Hematopoietic multipotent progenitor cell (in vitro differentiated cells): ENCODE data around the gene LRRC18. TPM values are rescaled to one million over a fixed set of nuclear protein-coding genes. Genes with fewer than 3 reads are reported as not detected.

Source experiments
- DNase-seq, 3 donors: peaks; one replicate each; pipeline ENCODE4 v3.0.0-alpha.2; 2011 to 2015; ENCODE audit warnings: low read depth in 2 of 3, low spot score in 2 of 3
- total RNA-seq: library from RNA; depleted of rRNA; stranded (reverse); fragments of >200 nt; gene quantifications from one replicate; pipeline ENCODE4 v1.2.3, GENCODE V29; 2012

LRRC18 gene
- total RNA-seq: not detected

DNA sequence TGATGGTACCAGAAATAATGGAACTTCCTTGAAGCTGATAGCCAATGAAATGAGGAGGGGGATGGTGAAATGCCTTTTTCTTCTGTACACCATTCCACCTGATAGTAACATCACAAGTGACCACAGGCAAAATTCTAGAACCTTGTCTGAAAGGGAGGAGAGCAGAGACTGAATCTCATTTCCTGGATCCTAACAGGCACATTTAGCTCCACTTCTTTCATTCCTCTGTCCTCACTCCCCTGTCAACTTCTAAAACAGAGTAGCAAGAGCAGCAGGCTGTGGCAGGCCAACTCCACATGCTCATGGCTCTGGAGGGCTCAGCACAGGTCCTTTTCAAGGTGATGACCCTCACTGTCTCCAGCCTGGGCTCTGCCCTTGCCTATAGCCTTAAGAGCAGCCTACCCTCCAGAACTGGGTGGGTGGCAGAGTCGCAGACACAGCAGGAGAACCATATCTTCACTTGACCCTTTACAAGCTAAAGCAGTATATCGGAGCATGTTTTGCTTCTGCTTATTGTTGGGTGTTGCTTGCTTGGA lies at the start of gene LRRC18:
Gene LRRC18 (minus strand): TSS at position 51 of the 536 bp plus-strand sequence. CDS start 25,685 bp downstream, outside the sequence.
- no peak for DNase-seq

DNA sequence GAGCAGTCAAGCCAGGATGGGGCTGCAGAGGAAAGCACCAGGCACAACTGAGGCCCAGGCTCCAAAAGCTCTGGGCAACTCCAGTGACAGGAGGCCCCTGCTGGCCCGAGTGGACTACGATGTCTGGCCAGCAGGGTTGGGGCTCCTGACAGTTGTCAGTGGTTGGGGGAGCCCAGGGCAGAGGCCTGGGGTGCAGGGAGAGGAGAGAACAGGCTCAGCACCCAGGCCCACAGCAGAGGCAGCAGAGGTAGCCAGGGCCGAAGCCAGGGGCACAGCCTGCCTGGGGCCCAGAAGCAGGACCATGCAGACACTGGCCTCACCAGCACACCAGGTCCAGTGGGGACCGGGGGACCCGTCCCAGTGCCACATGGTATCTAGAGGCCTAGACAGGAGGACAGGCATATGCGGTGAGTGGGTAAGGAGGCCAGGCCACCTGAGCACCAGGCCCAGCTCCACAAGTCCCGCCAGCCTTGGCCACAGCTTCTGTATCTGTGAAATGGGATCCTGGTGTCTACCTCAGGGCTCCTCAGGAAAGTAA lies 46.0 kb upstream of the LRRC18 start:
- DNase-seq: no peak

DNA sequence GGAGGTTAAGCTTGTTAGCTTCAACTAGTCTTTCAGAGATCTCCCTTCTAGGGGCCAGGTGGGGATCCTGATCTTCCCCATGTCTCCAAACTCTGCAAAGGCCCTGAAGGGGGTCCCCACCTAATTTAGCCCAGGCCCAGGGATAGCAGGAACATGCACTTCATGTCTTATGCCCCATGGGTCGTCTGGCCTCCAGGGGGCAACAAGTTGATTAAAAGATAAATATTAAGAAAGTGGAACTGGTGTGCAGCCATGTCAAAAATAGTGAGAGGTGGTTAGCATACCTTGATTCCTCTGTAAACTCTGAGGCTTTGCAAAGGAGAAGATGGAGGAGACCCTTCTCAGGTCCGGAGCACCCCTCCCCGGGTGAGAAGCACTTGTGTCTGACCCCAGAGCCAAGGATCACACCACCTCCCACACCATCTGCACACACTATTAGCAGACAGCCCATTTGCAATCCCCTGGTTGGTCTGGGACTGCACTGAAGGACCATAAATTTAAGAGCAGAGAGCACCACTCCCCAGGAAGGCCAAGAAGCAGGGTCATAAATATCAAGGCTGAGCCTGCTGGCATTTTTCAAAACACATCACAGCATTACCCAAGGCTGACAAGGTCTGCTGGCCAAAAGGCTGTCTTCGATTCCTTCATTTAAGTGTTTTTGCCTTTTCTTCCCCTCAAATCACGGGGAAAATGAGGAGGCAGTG lies 44.2 kb upstream of the LRRC18 start:
- peak in 2 of 3 donors; percentile 14 to 54 for DNase-seq

DNA sequence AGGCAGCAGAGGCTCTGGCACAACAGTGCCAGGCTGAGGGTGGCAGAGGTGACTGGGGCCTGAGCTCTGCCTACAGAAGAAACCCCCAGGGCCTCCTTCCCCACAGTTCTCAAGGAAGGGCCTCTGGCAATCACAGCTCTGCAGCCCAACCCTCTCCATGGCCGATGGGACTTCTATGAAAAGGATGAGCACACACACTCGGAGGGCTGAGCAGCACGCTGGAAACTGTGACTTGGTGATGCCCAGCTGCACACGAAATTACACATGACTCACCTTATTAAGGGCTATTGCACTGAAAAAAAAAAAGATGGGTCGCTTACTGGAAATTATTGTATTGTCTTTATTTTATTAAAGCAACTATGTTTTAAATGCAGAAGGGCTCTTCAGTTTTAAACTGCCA lies 42.9 kb upstream of the LRRC18 start:
- no peak for DNase-seq

DNA sequence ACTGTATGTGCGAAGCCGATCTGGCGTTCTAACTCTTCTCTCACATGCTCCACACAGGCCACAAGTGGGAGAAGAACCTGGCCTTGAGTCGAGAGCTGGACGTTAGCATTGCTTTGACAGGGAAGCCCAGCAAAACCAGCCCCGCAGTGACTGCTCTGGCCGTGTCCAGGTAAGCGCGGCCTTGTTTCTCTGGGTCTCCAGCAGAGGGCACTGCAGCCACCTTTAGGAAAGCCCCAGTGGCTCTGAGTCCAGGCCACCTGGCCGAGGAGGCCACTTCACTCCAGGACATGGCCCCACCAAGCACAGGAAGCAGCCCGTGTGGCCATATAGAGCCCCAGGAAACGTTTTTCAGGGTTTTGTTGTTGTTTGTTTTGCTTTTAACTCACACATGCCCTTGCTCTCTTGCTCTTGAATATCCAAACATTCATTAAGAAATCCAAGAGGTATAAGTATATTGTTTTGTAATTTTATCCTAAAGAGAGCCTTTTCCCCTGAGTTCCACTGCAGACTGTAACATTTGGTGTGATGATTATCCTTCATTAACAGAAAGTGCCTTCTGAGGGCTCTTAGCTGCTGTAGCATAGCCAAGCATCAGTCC lies 41.8 kb upstream of the LRRC18 start:
- DNase-seq: peak in 2 of 3 donors; percentile 22 to 47

DNA sequence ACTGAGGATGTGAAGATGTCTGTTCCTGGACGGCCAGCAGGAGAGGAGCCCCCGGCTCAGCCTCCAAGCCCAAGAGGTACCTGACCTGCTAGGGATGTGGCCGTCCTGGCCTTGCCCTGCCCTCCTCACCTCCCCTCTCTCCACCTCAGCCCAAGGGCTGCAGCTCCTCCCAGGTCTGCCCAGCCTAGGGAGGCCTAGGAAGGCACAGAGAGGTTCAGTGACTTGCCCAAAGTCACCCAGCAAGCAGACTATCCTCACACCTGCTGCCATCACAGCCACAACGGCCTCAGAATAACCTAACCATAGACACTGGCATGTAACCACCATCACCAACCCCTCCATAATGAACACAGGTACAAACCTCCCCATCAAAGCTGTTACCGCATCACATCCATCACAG lies 38.7 kb upstream of the LRRC18 start:
- no peak for DNase-seq

DNA sequence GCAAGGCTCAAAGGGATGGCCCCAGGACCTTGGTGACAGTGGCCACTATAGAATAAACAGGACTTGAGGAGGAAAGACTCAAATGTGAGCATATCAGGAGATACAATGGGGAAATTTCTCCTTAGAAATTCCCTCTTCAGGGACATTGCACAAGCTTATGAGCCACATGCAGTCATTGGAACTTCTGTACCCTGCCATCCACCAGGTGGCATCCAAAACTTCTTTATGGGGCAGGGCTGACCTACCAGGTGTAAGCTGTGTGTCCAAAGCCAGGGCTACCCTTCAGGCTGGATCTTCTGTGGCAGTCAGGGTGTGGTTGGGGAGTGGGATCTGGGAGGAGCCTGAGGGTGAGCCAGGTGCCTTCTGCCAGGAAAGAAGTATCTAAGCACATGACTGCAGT lies 36.6 kb upstream of the LRRC18 start:
- peak in 1 of 3 donors; percentile 16 for DNase-seq

DNA sequence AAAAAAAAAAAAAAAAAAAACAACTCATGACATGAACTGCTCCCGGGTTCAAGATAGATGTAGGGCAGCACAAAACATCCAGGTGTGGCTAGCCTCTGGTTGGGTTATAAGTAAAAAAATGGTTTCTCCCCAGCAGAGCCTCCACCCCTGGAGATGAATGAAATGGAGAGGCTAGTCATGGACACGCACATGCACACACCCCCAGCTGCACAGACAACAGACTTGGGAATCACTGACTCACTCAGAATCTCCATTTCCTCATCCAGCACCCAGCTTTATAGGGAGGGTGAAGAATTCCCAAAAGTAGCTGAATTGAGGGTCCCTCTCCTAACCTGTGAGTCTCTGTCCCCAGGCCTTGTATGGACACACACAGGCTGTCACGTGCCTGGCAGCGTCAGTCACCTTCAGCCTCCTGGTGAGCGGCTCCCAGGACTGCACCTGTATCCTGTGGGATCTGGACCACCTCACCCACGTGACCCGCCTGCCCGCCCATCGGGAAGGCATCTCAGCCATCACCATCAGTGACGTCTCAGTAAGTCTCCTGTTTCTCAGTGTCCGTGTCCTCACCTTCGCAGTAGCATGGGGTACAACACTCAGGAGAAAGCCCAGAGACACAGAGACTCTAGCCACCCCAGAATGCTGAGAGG lies 35.0 kb upstream of the LRRC18 start:
- DNase-seq: no peak

DNA sequence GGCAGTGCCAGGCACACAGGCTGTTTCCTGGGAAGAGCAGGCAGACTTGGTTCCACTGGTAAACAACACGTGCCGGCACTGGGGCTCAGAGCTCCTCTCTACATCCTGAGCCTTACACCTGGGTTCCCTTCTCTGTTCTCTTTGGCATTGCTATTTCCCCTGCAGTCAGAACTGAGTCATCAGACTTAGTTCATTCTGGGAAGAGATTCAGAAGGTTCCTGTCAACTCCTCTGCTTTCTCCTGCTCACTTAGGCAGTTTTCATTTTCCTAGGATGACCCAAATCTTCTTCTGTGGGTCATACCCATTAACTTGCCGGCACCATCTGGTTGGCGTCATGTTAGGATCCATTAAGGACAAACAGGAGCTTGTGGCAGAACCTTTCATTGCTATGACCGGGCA lies 33.4 kb upstream of the LRRC18 start:
- no peak for DNase-seq

DNA sequence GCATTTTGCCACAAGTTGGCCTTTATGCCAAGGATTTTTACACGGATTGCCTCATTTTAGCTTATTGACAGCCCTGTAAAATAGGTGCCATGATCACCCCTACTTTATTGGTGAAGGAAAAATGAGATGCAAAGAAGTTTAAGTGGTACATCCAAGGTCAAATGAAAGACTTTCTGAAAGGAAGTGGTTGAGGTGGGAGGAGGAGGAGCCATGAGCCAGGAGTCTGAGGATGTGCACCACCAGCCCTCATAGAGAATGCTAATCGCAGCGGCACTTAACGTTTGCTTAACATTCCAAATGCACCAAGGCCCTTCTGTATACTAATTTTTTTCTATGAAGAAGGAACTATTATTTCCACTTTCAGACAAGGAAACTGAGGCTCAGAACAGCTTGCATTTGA lies 31.0 kb upstream of the LRRC18 start:
- DNase-seq: no peak

DNA sequence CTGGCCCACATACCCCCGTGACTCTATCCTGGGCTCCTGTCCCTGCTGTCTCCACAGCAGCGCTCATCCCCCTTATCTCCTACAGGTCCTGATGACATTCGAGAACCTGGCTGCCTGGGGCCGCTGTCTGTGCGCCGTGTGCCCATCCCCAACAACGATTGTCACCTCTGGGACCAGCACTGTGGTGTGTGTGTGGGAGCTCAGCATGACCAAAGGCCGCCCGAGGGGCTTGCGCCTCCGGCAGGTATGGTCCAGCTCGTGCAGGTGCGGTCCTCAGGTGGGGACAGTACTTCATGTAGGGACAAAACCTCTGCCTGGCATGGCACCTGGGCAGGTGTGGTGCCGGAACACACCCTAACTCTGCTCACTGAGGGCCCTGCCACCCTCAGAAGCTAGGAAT lies 30.4 kb upstream of the LRRC18 start:
- DNase-seq: no peak

DNA sequence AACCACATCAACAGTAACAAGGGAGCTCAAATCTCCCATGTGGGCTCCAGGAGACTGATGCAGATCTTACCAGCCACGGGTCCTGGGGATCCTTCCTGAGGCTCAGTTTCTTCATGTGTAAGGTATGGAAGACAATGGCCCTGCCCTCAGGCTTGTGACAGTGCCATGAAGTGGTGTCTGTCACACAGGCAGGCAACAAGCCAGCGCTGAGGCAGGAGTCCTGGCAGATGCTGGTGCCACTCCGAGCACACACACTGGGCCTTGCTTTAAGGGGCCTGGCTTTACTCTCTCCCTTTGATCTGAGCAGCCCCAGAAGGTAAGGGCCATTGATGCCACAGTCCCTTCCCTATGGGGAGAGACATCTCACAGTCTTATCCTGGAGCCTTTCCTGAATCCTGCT lies 28.4 kb upstream of the LRRC18 start:
- DNase-seq: no peak

DNA sequence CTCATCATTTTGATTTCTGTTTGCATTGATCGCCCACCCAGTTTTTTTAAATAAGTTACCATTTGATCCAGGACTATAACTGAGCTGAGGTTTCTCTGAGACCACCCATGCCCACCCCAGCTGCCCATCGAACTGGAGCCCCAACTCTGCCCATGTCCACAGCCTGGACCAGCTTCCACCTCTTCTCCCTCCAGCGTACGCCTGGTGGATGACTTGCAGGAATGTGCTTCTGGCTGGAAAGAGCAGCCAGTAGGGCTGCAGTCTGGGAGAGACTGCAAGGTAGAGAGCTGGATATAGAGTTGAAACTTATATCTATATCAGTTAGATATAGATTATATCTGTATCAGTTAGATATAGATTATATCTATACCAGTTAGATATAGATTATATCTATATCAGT lies 25.8 kb upstream of the LRRC18 start:
- no peak for DNase-seq

DNA sequence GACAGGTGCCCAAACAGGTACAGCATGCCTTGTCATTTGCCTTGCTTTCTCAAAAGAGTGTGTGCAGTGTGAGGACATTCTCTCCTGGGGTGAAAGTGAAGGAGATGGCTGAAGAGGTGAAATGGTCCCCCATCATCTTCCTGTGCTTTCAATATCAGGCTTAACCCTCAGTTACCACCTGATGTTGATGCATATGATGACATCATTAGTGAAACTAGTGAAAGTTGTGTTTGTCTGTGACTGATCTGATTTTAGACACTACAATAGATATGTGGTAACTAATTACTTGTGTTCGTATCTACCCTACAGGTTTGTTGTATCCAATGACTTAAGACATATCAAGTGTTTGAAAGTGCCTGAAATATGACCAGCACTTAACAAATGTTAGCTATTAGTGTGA lies 24.4 kb upstream of the LRRC18 start:
- no peak for DNase-seq

DNA sequence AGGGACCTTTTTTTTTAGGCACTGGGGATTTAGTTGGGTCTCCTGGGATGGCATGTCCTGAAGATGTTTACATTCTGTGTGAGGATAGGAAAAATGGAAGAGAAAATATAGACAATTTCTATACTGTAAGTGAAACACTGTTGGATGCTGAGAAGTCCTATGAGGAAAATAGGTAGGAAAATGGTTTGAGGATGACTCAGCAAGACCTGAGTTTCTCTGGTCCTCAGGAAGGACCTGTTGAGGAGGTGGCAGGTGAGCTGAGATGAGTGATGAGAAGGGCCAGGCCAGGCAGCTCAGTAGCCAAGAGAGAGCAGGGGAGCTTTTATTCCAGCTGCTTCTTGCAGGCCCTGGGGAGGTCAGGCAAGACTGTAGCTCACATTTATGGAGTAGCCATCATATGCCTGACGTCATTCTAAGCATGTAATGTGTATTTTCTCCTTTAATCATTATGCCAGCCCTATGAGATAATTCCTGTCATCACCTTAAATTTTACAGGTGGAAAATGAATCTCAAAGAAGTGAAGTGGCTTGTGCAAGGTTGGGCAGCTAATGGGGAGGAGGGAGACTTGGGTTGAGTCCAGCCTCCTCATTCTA lies 19.1 kb upstream of the LRRC18 start:
- DNase-seq: no peak

DNA sequence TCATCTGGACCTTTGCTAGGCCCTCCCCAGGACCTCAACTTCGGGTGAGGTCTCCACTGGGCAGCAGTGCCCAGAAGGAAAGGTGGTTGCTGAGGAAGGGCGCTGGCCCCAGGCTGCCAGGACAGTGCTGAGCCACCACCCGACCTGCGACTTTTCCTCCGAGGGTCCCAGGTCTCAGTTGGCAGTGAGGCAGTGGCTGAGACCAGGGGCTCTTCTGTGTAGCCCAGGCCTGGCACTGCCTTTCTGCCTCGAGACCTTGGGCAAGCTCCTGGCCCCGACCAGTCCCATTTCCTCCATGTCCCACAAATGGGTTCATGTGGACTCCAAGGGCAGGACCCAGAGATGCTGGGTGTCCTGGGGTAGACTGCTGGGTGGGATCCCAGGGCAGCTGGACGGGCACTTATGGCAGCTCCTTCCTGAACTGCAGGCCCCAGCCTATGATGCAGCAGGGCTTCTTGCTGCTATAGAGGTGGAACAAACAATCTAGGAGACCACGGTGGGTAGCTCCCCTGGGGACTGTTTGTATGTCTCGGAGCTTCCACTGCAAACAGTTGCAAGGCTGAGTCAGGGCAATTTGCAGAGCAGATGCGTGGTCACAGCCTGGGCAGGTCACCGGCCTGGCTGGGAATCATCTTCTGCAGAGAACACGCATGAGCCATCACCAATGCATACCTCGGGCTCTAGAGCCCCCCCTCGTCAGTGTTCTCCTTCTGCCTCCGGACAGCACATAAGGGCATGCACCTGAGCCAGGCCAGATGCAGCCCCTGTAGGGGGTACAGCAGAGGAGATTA lies 17.9 kb upstream of the LRRC18 start:
- no peak for DNase-seq

DNA sequence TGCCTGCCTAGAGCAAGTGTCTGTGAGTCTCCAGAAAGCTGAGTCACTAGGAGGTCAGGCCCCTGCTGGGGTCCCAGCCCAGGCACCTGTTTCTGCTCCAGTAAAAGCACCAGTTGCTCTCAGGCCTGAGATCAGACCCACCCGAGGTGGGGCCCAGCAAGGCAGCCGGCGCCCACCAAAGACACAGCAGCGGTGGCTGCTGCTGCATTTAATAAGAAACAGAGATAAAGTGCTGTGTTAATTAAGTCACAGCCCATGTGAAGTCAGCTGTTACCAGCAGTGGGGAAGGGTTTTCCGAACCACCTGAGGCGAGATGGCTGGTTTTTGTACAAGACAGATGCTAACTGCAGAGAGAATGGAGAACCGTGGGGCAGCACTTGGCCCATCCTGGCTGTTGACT lies 12.1 kb upstream of the LRRC18 start:
- no peak for DNase-seq

DNA sequence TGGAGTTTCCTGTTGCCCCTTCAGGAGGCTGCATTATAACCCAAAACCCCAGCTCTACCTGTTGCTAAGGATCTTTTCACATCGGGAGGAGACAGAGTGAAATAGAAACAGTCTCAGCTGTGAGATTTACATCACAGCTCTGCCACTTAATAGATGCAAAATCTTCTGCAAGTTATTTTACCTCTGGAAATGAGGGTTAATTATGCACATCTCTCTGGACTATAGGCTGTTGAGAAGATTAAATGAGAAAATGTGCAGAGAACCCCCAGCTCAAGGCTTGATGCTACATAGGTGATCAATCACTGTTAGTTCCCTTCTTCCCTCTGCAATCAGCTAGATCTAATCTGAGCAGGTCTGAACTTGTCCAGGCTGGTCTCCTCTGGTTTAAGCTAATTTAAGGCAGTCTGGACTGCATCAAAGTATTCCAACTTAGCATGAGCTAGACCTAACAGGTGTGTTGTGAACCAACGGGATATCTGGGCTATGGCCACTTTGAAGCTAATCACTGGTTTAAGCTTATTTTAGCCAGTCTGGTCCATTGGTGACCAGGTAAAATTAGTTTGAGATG lies 8.9 kb upstream of the LRRC18 start:
- DNase-seq: no peak

DNA sequence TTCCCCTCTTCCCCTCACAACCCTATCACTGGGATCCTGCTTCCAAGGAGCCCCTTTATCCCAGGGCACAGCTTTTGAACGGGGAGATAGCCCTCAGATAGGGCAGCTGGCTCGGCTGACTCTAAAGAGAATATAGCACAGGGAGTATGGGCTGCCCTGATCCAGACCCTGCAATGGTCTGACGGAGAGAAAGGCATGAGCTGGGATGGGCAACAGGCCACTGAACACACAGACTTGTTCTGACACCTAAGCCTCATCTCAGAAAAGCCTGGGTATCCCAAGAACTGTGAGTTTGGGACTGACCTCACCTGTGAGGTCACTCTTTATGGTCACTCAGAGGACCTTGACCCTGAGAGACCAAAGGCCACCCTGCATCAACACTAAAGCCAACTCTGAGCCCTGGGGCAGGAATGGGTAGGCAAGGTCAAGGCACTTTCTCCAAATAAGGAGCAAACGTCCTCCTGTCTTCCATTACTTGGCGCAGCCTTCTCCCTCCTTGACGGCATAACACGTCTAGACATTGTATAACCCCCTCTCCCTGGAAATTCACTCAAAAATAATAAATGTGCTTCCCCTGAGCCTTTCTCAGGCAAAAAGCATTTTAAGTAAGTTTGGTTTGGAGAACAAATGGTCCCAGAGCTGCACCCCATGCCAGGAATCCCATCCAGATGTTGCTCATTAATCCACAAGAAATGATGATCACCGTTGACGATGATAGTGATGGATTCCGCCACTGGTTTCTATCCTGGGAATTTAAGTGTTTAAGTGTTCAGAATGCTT lies 8.2 kb upstream of the LRRC18 start:
- DNase-seq: no peak
